ENCODE results near the gene MVK.
A peak's percentile ranks its signal among the peaks of the same experiment; 100 is the strongest.
"Not testable (repeated sequence)": the region's sequence is repeated elsewhere in the genome, so short reads cannot be mapped to it uniquely, and the experiment has no call there.

MVK gene

GRCh38 chr12:109592195-109592904, 18.8 kb downstream of the MVK start:
- DNase-seq, result no peak

- DNase-seq, result no peak
Measured at GRCh38 chr12:109592905-109593272, 19.3 kb downstream of the MVK start.

DNA sequence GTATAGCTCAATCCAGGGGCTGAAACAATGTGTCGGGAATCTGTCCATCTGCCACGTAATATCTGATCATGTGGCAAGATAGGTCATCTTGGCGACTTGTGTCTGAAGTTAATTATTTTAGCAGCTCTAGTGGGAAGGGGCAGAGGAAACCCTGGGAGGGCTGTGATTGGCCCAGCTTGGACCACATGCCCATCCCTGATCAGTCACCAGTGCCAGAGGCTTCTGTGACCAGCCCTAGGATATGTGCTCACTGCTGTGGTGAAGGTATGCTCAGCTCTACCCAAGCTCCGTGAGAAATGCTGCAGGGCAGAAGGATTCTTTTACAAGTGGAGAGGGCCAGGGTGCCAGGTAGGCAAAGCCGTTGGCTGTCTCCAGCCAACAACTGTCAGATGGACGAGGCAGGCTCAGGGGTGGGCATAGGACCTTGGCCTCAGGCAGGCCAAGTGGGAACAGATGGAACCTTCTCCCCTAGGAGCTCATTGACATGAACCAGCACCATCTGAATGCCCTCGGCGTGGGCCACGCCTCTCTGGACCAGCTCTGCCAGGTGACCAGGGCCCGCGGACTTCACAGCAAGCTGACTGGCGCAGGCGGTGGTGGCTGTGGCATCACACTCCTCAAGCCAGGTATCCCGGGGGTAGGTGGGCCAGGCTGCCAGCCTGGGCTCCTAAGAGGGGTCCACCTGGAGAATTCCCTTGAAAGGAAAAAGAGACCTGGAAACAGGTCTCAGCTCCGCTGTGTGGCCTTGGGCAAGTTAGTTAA, 21.1 kb downstream of the MVK start:
- no peak for DNase-seq

- DNase-seq, result no peak
Measured at GRCh38 chr12:109595321-109595902, 21.8 kb downstream of the MVK start.

GRCh38 chr12:109596418-109597244, 23.0 kb downstream of the MVK start:
- DNase-seq, result no peak

DNA sequence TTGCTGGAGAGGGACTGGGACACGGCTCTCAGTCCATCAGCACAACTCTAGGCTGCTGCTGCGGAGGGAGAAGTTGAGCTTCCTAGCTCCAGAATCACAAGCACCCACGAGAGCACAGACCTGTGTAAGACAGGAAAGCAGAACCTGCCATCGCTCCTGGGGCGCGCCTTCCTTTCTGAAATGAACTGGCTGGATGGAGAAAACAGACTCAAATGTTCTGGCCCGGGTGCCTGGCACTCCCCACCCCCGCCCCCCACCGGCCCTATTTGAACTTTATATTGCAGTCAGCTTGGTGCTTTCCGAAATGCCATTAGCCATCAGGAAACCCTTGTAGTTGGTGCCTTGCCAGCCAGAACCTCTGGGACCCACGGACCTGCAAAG, 23.8 kb downstream of the MVK start:
- no peak for DNase-seq

- DNase-seq, result peak; percentile 61
Measured at GRCh38 chr12:109597795-109598427, 24.3 kb downstream of the MVK start.

GRCh38 chr12:109598428-109598854, 24.8 kb downstream of the MVK start:
- DNase-seq, result no peak

DNA sequence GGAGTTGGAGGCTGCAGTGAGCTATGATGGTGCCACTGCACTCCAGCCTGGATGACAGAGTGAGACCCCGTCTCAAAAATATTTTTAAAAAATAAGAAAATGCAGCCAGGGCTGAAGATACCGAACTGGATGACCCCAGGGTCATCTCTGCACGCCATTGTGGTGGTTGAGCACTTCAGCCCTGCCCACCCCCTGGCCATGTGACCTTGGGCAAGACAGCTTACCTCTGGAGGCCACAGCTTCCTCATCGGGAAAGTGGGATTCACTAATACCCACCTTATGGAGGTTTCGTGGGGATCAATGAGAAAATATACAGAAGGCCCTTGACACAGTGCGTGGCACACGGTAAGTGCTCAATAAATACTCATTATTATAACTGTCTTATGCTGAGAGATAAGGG, 25.5 kb downstream of the MVK start:
- no peak for DNase-seq

DNA sequence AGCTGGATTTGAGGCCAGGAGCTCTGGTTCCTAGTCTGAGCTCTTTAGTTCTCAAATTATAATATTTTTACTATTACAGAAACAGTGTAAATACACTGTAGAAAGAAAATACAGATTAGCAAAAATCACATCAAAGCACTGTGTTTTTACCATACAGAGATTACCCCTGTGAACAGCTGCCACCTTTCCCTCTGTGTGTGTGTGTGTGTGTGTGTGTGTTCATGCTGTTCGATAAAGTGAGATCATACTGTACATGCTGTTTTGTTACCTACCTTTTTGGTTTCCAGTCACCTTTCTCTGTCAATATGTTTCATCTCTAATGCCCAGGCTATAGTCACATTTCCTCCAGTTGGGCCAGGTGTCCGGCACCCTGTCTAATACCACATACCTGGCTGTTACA, 26.9 kb downstream of the MVK start:
- DNase-seq, result no peak

DNA sequence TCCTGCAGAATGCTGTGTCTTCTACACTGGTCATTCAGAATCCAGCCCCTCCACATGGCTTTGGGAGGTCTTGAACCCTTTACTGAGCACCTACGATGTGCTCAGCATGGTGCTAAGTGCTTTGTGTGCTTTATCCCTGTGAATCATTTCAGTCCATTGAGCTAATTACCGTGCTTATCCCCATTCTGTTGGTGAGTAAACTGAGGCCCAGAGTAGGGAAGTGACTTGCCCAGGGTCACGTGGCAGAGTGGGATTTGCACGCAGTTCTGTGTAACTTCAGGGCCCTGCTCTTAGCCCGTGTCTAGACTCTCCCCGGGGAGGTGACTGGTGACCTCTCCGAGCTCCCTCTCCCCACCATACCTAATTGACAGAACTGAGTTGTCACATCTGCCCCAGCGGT, 27.4 kb downstream of the MVK start:
- DNase-seq, result no peak

DNA sequence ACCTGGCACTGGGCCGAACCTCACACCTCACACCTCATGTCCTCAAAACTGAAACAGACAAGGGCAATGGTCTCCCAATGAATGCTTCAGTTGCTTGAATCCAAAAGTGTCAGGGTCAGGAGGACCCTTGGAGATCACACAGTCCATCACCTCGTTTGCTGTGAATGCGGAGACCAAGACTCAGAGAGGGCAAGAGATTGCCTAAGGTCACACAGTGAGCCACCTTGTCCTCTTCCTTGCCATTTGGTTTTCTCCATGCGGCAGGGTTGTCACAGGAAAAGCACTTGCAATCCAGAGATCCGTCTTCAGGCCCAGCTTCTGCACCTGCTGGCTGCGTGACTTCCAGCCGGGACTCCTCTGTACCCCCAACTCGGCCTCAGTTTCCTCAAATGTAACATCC, 28.0 kb downstream of the MVK start:
- DNase-seq, result no peak

- DNase-seq, result not testable (repeated sequence)
Measured at GRCh38 chr12:109602132-109602531, 28.5 kb downstream of the MVK start.

DNA sequence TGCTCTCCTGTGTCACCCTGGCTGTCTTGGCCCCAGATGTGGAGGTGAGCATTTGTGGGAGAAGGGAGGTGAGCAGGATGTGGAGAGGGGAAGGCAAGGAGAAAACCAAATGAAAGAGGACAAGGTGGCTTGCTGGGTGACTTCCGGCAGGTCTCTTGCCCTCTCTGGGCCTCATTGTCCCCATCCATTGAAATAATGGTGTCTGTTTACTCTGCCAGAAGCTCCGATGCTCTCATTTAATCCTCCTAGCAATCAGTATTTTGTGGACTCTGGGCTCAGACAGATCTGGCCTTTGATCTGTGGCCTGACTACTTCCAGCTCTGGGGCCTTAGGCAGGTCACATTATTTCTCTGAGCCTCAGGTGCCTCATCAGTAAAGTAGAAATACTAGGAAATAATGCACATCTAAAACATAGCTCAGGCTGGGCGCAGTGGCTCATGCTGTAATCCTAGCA, 30.6 kb downstream of the MVK start:
- DNase-seq, result no peak

GRCh38 chr12:109605016-109605415, 31.4 kb downstream of the MVK start:
- no peak for DNase-seq

DNA sequence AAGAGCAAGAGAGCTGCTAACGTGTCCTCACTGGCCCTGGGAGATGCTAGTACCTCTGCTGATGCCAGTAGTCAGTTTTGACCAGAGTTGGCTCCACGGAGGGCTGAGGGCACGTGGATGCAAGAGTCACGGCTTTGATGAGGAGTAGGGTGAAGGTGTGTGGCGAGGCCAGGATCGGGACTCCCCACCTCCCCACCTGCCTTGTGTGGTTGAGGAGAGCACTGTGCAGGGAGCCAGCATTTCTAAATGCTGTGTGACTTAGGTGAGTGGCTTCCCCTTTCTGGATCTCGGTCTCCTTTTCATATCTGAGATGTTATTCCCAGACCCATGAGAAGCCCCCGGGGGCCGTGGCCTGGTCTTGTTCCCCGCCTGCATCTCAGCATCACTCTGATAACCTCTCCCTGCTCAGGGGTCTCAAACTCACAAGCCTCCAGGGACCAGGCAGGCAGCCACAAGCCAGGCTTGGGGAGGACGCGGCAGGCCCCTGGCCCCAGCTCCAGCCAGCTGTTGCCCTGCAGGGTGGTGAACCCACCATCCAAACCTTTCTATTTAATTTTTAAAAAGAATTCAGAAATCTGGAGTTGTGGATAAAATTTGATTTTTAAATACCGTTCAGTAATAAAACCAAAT, 32.1 kb downstream of the MVK start:
- DNase-seq, result no peak

- no peak for DNase-seq
Measured at GRCh38 chr12:109606320-109607028, 32.9 kb downstream of the MVK start.

GRCh38 chr12:109607618-109608017, 34.0 kb downstream of the MVK start:
- DNase-seq, result no peak

DNA sequence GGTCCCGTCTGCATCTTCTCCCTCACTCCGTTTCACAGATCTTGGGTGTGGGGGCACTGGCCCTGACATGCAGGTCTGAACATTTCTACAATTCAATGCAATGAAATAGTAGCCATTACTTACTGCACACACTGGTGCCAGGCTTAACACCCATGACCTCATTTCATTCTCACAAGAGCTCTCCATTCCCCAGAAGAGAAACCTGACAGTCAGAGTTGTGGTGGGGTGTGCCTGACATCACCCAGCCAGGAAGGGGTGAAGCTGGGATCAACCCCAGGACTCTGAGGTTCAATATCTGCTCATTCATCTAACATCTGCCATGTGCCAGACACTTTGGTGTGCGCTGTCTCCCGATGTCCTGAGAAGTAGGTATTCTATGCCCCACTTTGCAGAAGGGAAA, 34.7 kb downstream of the MVK start:
- no peak for DNase-seq

DNA sequence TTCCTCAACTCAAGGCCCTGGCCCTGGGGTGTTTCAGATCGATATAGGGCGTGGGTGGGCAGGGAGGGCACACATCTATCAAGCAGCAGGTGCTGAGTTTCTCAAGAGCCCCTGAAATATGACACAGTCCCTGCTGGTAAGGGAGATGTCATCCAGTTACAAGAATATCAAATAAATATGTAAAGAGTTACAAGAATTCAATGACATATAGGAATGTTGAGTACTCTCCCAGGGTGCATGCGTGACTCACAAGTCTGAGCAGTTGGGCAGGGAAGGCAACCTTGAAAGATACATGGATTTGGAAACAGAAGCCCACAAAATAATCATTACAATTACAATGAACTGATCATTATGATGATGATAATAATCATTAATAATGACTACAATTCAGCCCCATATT, 35.2 kb downstream of the MVK start:
- DNase-seq, result no peak

- no peak for DNase-seq
Measured at GRCh38 chr12:109609342-109609741, 35.7 kb downstream of the MVK start.

DNA sequence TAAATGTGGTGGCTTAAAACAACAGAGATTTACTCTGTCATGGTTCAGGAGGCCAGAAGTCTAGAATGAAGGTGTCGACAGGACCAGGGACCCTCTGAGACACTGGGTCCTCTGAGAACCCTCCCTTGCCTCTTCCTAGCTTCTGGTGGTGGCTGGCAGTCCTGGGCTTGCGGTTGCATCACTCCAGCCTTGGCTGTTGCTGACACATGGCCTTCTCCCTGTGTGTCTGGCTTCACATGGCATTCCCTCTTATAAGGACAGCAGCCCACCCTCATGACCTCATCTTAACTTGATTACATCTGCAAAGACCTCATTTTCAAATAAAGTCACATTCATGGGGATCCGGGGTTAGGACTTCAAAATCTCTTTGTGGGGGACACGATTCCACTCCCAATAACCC, 36.9 kb downstream of the MVK start:
- DNase-seq, result no peak

Measured in NCI-H526 treated with DMSO at 0.1 percent for 48 hours (cell line).